ENCODE results near the gene HLA-DOA.
A peak's percentile ranks its signal among the peaks of the same experiment; 100 is the strongest.

HLA-DOA gene

DNA sequence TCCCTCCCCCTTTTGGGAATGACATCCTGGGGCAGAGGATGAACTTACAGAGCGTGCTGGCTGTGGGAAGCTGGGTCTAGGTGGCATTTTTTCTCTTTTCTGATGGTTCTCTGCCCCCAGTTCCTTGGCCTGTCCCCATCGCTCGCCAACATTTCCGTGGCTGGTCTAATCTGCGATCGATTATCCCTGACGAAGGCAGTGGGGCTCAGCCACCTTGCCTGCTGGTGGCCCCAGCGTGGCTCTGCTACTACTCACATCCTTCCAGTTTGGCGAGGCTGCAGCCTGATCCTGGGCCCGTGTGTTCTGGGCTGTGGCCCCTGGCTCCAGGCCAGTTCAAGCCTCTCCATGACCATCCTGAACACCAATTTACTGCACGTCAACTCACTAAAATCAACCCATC is 6.4 kb upstream of the HLA-DOA start:
- DNase-seq (ENCODE audit: low spot score) = no peak

GRCh38 chr6:33014841-33015634 is 5.6 kb upstream of the HLA-DOA start:
- peak; percentile 75 for DNase-seq (ENCODE audit: low spot score)

- no peak for DNase-seq (ENCODE audit: low spot score)
Observed at GRCh38 chr6:33013608-33014007, 4.2 kb upstream of the HLA-DOA start.

GRCh38 chr6:33010356-33010755 is 965 bp upstream of the HLA-DOA start:
- DNase-seq (ENCODE audit: low spot score) = no peak

DNA sequence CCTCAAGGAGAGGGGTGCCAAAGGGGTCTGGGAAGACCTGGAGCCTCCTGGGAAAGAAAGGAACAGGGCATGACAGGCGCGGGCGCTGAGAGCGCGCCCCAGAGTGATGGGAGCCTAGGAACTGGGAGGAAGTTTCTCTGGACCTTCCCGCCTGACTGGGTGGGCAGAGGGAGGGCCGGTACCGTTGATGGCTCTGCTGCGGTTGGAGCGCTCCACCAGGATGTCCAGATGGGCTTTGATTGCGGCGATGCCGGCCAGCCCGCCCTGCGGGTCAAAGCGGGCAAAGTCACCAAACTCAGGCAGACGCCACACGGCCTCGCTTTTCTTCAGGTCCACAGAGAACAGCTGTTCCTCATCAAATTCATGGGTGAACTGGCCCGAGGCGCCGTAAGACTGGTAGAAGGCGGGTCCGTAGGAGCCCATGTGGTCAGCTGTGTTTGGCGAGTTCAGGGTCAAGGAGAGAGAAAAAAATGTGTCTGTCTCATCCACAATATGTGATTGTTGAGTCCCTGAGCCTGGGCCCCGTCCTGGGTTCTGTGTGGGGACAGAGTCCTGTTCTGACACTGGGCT is 1.5 kb downstream of the HLA-DOA start:
- no peak for DNase-seq (ENCODE audit: low spot score)

- no peak for DNase-seq (ENCODE audit: low spot score)
Observed at GRCh38 chr6:33004940-33005339, 4.5 kb downstream of the HLA-DOA start.

DNA sequence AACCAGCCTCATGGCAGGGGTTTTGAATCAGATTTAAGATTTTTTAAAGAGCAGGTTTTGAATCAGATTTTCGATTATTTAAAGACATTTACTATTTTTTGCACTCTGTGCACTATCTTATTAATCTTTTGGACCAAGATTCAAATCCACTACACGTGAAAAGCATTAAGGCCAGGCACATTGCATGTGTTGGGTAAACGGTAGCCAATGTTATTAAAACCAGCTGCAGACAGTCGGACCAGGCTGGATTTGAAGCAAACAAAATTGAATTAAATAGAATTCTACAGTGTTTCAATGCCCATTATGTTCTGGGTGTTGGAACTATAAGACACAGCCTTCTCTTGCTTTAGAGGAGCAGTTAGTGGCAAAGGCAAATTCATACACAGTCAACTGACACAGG is 7.7 kb downstream of the HLA-DOA start:
- DNase-seq (ENCODE audit: low spot score) = no peak

GRCh38 chr6:33000055-33000454 is 9.3 kb downstream of the HLA-DOA start:
- peak; percentile 8 for DNase-seq (ENCODE audit: low spot score)

GRCh38 chr6:32995448-32995847 is 13.9 kb downstream of the HLA-DOA start:
- no peak for DNase-seq (ENCODE audit: low spot score)

GRCh38 chr6:32993363-32993973 is 15.9 kb downstream of the HLA-DOA start:
- DNase-seq (ENCODE audit: low spot score) = no peak

DNA sequence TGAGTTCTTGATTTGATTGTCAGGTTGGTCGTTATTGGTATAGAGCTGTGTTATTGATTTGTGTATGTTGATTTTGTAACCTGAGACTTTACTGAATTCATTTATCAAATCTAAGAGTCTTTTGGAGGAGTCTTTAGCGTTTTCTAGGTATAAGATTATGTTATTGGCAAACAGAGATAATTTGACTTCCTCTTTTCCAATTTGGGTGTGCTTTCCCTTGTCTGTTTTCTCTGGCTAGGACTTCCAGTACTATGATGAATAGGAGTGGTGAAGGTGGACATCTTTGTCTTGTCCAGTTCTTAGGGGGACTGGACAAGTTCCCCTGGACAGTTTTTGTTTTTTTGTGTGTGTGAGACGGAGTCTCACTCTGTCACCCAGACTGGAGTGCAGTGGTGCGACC is 17.4 kb downstream of the HLA-DOA start:
- no peak for DNase-seq (ENCODE audit: low spot score)

- no peak for DNase-seq (ENCODE audit: low spot score)
Observed at GRCh38 chr6:32989368-32989767, 20.0 kb downstream of the HLA-DOA start.

DNA sequence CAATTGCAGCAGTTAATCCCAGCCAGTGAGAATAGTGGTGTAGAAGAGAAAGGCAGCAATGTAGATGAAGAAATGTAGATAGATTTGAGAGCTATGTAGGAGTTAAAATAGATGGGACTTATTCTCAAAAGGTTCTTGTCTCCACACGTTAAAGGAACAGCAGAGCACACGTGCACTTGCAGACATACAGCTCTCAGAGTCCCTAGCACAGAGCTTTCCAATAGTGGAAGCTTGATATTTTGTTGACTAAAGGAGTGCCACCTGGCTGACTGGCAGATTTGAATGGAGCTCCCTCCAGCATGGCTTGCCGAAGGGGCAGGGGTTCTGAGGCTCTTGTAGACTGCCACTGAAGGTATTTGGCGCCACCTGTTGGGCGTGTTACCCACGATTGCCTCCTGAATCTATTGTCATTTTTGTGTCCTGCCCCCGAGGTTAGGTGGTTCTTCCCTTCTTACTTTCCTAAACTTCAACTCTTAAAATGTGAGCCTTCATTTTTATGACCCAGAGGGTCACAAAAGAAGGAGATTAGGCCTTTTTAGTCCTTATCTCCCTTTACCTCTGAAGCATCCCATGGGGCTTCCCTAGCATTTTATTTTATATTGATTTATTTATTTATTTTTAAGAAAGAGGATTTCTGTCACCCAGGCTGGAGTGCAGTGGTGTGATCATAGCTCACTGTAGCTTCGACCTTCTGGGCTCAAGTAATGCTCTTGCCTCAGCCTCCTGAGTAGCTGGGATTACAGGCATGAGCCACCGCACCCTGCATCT is 24.6 kb downstream of the HLA-DOA start:
- DNase-seq (ENCODE audit: low spot score) = peak; percentile 87

DNA sequence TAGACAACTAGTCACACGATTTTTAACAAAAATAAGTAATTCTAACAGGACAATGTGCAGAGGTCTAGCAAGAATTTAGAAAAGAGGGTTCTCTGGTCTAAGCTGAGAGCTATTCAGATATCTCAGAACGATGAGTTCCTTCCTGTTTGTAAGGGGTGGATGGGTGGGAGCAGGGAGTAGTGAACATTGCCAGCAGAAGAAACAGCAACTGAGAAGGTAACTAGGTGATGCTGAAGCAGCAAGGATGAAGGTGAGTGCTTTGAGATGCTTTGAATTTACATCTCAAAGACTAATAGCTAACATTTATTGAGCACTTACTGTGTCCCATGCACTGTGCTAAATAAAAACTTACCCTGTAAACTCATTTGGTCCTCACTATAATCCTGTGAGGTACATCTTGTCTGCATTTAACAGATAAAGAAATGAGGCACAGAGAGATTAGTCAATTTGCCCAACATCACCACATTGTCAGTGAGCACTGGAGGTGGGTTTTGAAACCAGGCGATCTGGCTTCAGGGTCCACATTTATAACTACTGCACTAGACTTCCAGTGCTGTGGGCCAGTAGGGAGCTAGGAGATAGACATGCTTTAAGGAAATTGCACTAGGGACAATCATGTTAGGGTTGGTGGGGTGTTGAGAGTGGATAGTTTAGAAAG is 25.3 kb downstream of the HLA-DOA start:
- no peak for DNase-seq (ENCODE audit: low spot score)

DNA sequence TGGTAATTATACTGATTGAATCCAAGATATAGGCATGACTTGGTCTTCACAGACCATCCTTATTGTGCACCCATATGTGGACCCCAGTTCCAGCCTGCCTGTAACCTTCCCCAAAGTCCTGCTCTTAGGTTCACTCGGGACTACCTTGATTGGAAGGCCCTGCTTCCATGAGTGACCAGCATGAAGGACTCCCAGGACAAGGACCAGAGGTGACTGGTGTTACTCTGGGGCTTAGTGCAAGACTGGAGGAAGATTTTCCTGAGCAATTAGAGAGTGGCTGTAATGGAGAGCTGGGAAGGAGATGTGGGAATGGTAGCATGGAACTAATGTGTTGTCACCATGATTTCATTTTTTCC is 25.9 kb downstream of the HLA-DOA start:
- DNase-seq (ENCODE audit: low spot score) = no peak

DNA sequence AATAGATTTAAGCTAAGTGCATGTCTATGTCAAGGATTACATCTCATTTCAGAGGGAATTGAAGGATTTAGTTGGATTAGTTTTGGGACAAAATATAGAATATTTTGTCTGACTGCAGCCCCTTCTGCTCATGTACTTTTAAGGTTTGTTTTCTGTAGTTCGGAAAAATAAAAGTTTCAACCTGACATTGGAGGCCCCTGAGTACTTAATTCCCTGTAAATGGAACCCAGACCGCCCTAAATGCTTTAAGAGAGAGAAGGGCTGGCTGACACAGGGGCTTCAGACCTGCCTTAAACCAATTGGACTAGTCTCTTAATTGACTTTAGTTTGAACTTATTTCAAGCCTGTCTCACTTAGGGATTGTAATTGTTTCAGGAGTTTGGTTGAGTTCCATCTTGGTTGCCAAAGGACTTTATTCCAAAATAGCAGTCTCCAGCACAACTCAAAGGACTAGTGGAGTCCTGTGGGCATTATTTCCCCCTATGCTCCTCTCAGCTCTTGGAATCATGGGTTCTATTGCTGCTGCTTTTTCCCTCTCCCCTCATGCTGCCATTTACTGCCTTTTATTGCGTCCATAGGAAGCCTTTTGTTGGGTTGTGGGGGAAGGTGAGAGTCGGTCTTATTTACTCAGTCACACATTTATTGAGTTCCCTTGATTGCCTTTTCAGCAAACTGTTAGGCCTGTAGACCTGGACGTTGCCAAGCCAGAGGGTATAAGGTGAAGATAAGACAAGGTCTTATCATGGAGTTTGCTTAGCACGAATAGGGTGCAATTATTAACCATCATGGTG is 26.5 kb downstream of the HLA-DOA start:
- no peak for DNase-seq (ENCODE audit: low spot score)

DNA sequence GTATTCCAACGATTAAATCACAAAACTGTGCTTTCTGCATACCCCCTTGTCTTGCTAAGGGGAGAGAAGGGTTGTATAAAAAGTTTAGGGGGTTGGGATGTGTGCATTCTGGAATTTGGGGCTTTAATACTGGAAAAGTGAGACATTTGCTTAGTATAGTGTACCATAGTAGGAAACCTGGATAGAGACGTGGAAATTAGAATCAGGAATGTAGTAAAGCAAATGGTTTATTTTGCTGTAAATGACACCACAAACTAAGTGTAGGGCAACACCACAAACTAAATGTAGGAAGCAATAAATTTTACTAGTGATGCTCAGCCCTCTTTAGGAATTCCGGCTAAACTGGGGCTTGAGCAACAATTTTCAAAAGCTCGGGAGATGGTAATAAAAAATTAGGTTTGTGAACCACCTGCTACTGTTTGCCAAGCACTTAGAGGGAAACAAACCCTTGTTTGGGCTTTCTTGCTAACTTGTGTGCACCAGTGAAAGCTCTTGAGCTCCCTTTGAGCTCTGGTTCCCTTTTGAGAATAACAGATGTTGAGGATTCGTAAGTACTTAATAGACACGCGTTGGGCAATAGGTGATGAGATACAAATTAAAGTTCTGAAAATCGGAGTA is 27.2 kb downstream of the HLA-DOA start:
- DNase-seq (ENCODE audit: low spot score) = no peak

DNA sequence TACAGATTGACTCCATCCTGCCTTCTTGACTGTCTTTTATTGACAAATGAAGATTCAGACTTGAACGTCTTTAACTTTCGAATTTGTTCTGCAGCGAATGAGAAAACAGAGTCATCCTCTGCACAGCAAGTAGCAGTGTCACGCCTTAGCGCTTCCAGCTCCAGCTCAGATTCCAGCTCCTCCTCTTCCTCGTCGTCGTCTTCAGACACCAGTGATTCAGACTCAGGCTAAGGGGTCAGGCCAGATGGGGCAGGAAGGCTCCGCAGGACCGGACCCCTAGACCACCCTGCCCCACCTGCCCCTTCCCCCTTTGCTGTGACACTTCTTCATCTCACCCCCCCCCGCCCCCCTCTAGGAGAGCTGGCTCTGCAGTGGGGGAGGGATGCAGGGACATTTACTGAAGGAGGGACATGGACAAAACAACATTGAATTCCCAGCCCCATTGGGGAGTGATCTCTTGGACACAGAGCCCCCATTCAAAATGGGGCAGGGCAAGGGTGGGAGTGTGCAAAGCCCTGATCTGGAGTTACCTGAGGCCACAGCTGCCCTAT is 28.8 kb downstream of the HLA-DOA start:
- no peak for DNase-seq (ENCODE audit: low spot score)

DNA sequence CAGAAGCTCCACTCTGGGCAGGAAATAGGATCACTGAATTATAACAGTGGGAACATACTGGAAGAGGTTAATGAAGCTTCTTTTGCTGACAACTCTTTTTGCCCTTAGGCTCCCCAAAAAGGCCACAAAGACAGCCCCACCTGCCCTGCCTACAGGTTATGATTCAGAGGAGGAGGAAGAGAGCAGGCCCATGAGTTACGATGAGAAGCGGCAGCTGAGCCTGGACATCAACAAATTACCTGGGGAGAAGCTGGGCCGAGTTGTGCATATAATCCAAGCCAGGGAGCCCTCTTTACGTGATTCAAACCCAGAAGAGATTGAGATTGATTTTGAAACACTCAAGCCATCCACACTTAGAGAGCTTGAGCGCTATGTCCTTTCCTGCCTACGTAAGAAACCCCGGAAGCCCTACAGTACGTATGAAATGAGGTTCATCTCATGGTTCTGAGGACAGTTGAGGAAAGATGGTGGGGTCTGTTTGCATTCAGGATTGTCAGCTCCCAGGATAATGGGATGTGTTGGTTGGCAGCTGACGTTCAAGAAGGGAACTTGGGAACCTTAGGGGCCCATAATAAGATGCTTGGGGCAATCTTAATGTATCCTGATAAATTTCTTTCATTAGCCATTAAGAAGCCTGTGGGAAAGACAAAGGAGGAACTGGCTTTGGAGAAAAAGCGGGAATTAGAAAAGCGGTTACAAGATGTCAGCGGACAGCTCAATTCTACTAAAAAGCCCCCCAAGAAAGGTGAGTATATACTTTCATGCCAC is 29.5 kb downstream of the HLA-DOA start:
- DNase-seq (ENCODE audit: low spot score) = no peak

DNA sequence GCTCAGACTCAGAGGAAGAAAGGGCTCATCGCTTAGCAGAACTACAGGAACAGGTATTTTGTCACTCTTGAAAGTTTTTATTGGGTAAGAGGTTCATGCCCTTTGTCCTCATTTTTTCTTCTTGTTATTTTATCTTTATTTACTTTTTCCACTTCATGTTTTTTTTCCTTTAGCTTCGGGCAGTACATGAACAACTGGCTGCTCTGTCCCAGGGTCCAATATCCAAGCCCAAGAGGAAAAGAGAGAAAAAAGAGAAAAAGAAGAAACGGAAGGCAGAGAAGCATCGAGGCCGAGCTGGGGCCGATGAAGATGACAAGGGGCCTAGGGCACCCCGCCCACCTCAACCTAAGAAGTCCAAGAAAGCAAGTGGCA is 31.5 kb downstream of the HLA-DOA start:
- DNase-seq (ENCODE audit: low spot score) = no peak

Data from SW480 (cell line).